NT2/D1 (cell line): Measurements from ENCODE around the gene PADI6.

Experiments used
- DNase-seq: peaks from one replicate; pipeline ENCODE4 v3.0.0-alpha.2; 2011; ENCODE audit warnings: low read depth, low spot score
- H3K27me3 ChIP-seq: 2 replicates; pipeline ENCODE4 v1.6.0; 2011; ENCODE audit warnings: mild to moderate bottlenecking; ENCODE audit not compliant: insufficient read length, insufficient read depth
- H3K36me3 ChIP-seq: 2 replicates; pipeline ENCODE4 v1.6.1; 2011; ENCODE audit warnings: mild to moderate bottlenecking, low read length, mixed read lengths; ENCODE audit not compliant: insufficient read depth, insufficient read length
- H3K4me1 ChIP-seq: 2 replicates; pipeline ENCODE4 v1.5.1; 2011; ENCODE audit not compliant: insufficient read depth, insufficient read length
- H3K4me3 ChIP-seq: 2 replicates; pipeline ENCODE4 v1.5.1; 2011; ENCODE audit warnings: low read depth; ENCODE audit not compliant: insufficient read length
- H3K9ac ChIP-seq: 2 replicates; pipeline ENCODE4 v1.6.0; 2011; ENCODE audit warnings: low read depth; ENCODE audit not compliant: insufficient read length
- H3K9me3 ChIP-seq: 2 replicates; pipeline ENCODE4 v1.5.1; 2011; ENCODE audit warnings: mild to moderate bottlenecking, low read length; ENCODE audit not compliant: insufficient read depth
- SUZ12 ChIP-seq: IDR thresholded peaks from 2 replicates; pipeline ENCODE4 v1.6.1; 2011; ENCODE audit not compliant: insufficient read length, insufficient read depth; ENCODE audit errors: extremely low read depth
- YY1 ChIP-seq: IDR thresholded peaks from 2 replicates; pipeline ENCODE4 v1.6.1; 2011; ENCODE audit not compliant: insufficient read length, insufficient read depth
- ZNF274 ChIP-seq: IDR thresholded peaks from 2 replicates; pipeline ENCODE4 v1.6.1; 2011; ENCODE audit warnings: mild to moderate bottlenecking, low read depth, low read length

Gene PADI6

GRCh38 chr1:17440074-17440826, 68.3 kb downstream of the PADI6 start:
- peaks cover 2% of the 10 kb centered on the region for H3K4me1 ChIP-seq
- no peak for DNase-seq
- TF ChIP-seq ZNF274 (no peak), SUZ12 (no peak), YY1 (no peak)
- no peaks in the 10 kb centered on the region for H3K27me3 ChIP-seq
- peak overlapping the region; percentile 84 for H3K9ac ChIP-seq
- H3K4me3 ChIP-seq, result peak overlapping the region; percentile 71
- peaks cover 21% of the 10 kb centered on the region for H3K36me3 ChIP-seq
- no peaks in the 10 kb centered on the region for H3K9me3 ChIP-seq

DNA sequence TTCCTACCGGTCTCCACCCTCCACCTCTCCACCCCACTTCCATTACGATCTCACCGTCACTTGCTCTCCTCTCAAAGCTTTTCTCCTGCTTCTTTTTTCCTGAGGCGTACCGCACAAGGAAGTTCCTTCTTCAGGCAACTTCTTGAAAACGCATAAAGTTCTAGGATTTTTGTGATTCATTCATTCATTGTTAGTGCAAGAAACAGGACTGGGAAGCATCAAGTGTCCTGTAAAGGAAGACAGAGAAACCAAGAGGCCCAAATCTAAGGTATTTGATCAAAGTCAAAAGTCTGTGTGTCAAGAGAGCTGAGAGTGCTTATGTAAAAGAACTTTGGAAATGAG, 68.8 kb downstream of the PADI6 start:
- TF ChIP-seq ZNF274 (no peak), SUZ12 (no peak), YY1 (no peak)
- H3K4me1 ChIP-seq, result no peaks in the 10 kb centered on the region
- peaks cover 16% of the 10 kb centered on the region for H3K36me3 ChIP-seq
- H3K9me3 ChIP-seq, result no peaks in the 10 kb centered on the region
- H3K9ac ChIP-seq, result peak overlapping the region; percentile 84
- no peak for DNase-seq
- peak overlapping the region; percentile 71 for H3K4me3 ChIP-seq
- no peaks in the 10 kb centered on the region for H3K27me3 ChIP-seq

DNA sequence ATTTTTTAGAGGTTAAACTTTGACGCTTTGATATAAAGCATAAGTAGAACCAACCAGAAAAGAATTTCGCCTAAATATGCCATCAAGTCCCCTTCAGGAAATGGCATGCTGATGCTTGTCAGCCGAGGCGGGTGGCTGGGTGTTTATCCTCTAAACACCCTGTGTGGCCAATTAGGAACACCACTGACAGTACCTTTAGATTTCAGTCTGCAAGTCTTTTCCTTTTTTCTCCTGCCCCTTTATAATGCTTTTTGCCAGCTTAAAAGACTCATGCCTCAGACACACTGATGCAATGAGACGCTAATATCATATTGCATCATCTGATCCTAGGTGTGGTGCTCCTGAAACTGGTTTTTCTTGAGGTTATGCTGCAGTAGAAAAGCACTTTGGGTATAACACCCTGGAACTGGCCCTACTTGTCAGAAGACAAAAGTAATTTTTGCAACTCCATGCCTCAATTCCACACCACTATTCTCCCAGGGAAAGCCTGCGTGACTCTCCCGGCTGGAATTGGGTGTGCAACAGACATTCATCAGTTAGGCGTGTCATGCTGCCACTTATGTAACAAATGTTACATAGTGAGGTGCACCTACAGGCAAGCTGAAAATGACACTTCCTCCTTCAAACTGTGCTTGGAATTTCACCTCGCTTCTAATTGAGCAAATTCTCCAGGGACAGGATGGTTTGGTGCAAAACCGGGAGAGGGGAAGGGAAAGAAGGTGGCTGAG, 69.4 kb downstream of the PADI6 start:
- Histone ChIP-seq H3K9ac (peak overlapping the region; percentile 44), H3K4me3 (peak overlapping the region; percentile 19), H3K27me3 (no peaks in the 10 kb centered on the region), H3K36me3 (peaks cover 9% of the 10 kb centered on the region), H3K4me1 (no peaks in the 10 kb centered on the region), H3K9me3 (no peaks in the 10 kb centered on the region)
- TF ChIP-seq ZNF274 (no peak), SUZ12 (no peak), YY1 (no peak)
- DNase-seq, result no peak

DNA sequence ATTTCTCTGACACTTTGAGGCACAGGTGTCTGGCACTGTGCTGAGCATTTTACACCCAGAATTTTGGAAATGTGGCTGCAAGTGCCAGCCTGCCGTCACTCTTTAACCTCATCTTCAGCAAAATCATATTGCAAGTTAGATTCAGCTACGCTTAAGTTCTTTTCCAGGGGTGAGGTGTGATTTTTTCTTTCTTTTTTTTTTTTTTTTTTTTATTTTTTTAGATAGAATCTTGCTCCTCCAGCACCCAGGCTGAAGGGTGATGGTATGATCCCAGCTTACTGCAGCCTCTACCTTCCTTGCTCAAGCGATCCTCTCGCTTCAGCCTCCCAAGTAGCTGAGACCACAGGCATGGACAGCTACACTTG, 70.0 kb downstream of the PADI6 start:
- Histone ChIP-seq H3K4me1 (no peaks in the 10 kb centered on the region), H3K9ac (peak overlapping the region; percentile 44), H3K36me3 (peaks cover 4% of the 10 kb centered on the region), H3K9me3 (no peaks in the 10 kb centered on the region), H3K27me3 (no peaks in the 10 kb centered on the region), H3K4me3 (no peak overlapping the region)
- no peak for TF ChIP-seq ZNF274
- no peak for TF ChIP-seq SUZ12
- TF ChIP-seq YY1, result no peak
- DNase-seq, result no peak

DNA sequence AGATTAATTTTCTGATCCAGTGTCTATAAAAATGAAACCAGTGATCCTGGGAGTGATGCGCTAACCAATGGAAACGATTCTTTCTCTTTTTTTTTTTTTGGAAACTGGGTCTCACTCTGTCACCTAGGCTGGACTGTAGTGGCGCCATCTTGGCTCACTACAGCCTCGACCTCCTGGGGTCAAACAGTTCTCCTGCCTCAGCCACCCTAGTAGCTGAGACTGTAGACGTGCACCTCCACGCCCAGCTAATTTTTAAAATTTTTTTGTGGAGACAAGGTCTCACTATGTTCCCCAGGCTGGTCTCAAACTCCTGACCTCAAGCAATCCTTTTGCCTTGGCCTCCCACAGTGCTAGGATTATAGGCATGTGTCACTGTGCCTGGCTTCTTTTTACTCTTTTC, 70.8 kb downstream of the PADI6 start:
- no peak for DNase-seq
- Histone ChIP-seq H3K9me3 (no peaks in the 10 kb centered on the region), H3K36me3 (no peaks in the 10 kb centered on the region), H3K9ac (no peak overlapping the region), H3K4me1 (no peaks in the 10 kb centered on the region), H3K27me3 (no peaks in the 10 kb centered on the region), H3K4me3 (no peak overlapping the region)
- TF ChIP-seq YY1 (no peak), ZNF274 (no peak), SUZ12 (no peak)

DNA sequence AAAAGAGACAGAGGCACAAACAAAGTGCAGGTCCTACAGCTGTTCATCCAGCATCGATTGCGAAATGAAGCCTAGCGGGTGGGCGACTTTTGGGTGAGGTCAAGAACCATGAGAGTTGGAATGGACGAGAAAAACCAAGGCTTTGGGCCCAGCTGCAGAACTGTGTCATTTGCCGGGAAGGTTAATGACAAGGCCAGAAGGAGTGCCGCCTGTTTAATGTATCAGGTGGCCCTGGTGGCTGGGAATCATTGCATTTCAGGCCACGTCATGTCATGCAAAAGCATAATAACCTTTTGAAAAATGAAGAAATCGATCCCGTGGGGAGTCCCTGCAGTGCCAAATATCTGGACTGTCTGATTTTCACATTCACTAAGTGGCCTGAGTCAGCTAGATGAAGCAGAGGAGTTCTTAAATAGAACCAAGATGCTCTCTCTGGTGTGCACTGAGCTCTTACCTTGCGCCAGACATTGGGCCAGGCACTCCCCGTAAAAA, 75.6 kb downstream of the PADI6 start:
- H3K9me3 ChIP-seq, result no peaks in the 10 kb centered on the region
- no peak for TF ChIP-seq YY1
- no peak for TF ChIP-seq SUZ12
- TF ChIP-seq ZNF274, result no peak
- no peak overlapping the region for H3K9ac ChIP-seq
- no peak overlapping the region for H3K4me3 ChIP-seq
- H3K36me3 ChIP-seq, result no peaks in the 10 kb centered on the region
- DNase-seq, result no peak
- H3K27me3 ChIP-seq, result no peaks in the 10 kb centered on the region
- H3K4me1 ChIP-seq, result no peaks in the 10 kb centered on the region
